A375 (cell line): ENCODE results near the gene SFT2D3. TPM values are rescaled to one million over a fixed set of nuclear protein-coding genes. Genes with fewer than 3 reads are reported as not detected.

Source experiments
- total RNA-seq: library from RNA; depleted of rRNA; stranded (reverse); fragments of >200 nt; shearing (Covaris generic); gene quantifications from 2 replicates; pipeline ENCODE4 v1.2.3, GENCODE V29; 2014; rRNA removed

SFT2D3 gene
- 4.8 and 5.8 TPM in 2 replicates for total RNA-seq

GRCh38 chr2:127701193-127701650 lies at the start of gene SFT2D3:
SFT2D3 (plus strand) TSS chr2:127701497; CDS start chr2:127701529, 32 bp downstream.

GRCh38 chr2:127675331-127676261 lies 25.7 kb upstream of the SFT2D3 start, which contains the start of gene LIMS2:
LIMS2 (minus strand) TSS chr2:127675530; CDS start chr2:127675024, 506 bp downstream.

Other genes starting within 250 kb of the SFT2D3 start
- 28.0 and 39.9 TPM in 2 replicates for gene IWS1, start 175.0 kb upstream of the SFT2D3 start, total RNA-seq
- 0.79 and 0.80 TPM in 2 replicates for gene MYO7B, start 165.8 kb upstream of the SFT2D3 start, total RNA-seq
- 0.27 TPM in 1 of 2 replicates, not detected in the other for gene GPR17, start 55.3 kb upstream of the SFT2D3 start, total RNA-seq
- gene LIMS2, start 26.0 kb upstream of the SFT2D3 start, total RNA-seq = 0.19 and 0.48 TPM in 2 replicates
- gene WDR33, start 109.7 kb downstream of the SFT2D3 start, total RNA-seq = 19.7 and 28.8 TPM in 2 replicates
- 21.2 and 21.6 TPM in 2 replicates for gene POLR2D, start 156.7 kb downstream of the SFT2D3 start, total RNA-seq
- gene AMMECR1L, start 184.5 kb downstream of the SFT2D3 start, total RNA-seq = 13.1 and 15.1 TPM in 2 replicates